Gastroesophageal sphincter (tissue), 3 donors: ENCODE data around the gene IPCEF1.

Source experiments
- CTCF ChIP-seq, 4 experiments: fragments of 200-600 bp in 2 of 4; fragments of 450-650 bp in 2 of 4; sonication (generic) in 1 of 4; IDR thresholded peaks; one replicate each; pipeline ENCODE4 v1.5.1; 2017 to 2019; ENCODE audit warnings: antibody characterized with exemption in 4 of 4, mild to moderate bottlenecking in 2 of 4, moderate library complexity in 2 of 4
- POLR2AphosphoS5 ChIP-seq: sonication (generic); formaldehyde crosslinking; IDR thresholded peaks from one replicate; pipeline ENCODE4 v1.6.1; 2017; ENCODE audit warnings: antibody characterized with exemption

GRCh38 chr6:154383273-154383672, 26.7 kb upstream of the IPCEF1 start:
- TF ChIP-seq POLR2AphosphoS5, result no peak
- no peak for TF ChIP-seq CTCF (IDR thresholded peaks at IDR 0.05)
